Measurements from ENCODE around the gene FRY. TPM values are rescaled to one million over a fixed set of nuclear protein-coding genes. Genes with fewer than 3 reads are reported as not detected.

FRY gene
- total and polyA plus RNA-seq, 8 donors: 5.6 to 27.9 (median 21.1) TPM

- ATAC-seq (no peak), FAIRE-seq (no peak), DNase-seq (no peak)
- 28% methylated on average over 2 of the region's 2 CpGs for WGBS, 2 donors
- TF ChIP-seq CTCF (IDR thresholded peaks at IDR 0.05): no peak
- H3K4me3 ChIP-seq: no peak overlapping the region
- no peaks in the 10 kb centered on the region for H3K36me3 ChIP-seq
- intact Hi-C loops (cut with DNase I): no loop called here
- peaks cover 18 to 68% (median 65%) of the 10 kb centered on the region in 3 donors for H3K4me1 ChIP-seq
- H3K9me3 ChIP-seq: no peaks in the 10 kb centered on the region
- no peaks in the 10 kb centered on the region for H3K27me3 ChIP-seq
- peak overlapping the region in 2 of 4 donors; percentile 4 to 25 for H3K27ac ChIP-seq
Observed at GRCh38 chr13:32037471-32037870, 5.9 kb downstream of the FRY start.

GRCh38 chr13:32038343-32038742 is 6.8 kb downstream of the FRY start:
- Histone ChIP-seq H3K9me3 (no peaks in the 10 kb centered on the region), H3K36me3 (no peaks in the 10 kb centered on the region), H3K27me3 (no peaks in the 10 kb centered on the region), H3K4me1 (peaks cover 18 to 70% (median 63%) of the 10 kb centered on the region in 3 donors), H3K27ac (no peak overlapping the region), H3K4me3 (no peak overlapping the region)
- intact Hi-C loops (cut with DNase I): no loop called here
- ATAC-seq (no peak), DNase-seq (no peak), FAIRE-seq (no peak)
- no peak for TF ChIP-seq CTCF (IDR thresholded peaks at IDR 0.05)
- WGBS, 2 donors: 71 to 73% methylated on average over 5 of the region's 5 CpGs

GRCh38 chr13:32039056-32039455 is 7.5 kb downstream of the FRY start:
- peaks cover 18 to 66% (median 63%) of the 10 kb centered on the region in 3 donors for H3K4me1 ChIP-seq
- no peaks in the 10 kb centered on the region for H3K9me3 ChIP-seq
- H3K36me3 ChIP-seq: no peaks in the 10 kb centered on the region
- H3K27ac ChIP-seq: peak overlapping the region in 2 of 4 donors; percentile 48 to 63
- no peak for TF ChIP-seq CTCF (IDR thresholded peaks at IDR 0.05)
- H3K4me3 ChIP-seq: no peak overlapping the region
- intact Hi-C loops (cut with DNase I): no loop called here
- ATAC-seq (no peak), DNase-seq (no peak), FAIRE-seq (no peak)
- no peaks in the 10 kb centered on the region for H3K27me3 ChIP-seq

- FAIRE-seq: no peak
Observed at GRCh38 chr13:32039528-32039927, 8.0 kb downstream of the FRY start.

More at GRCh38 chr13:32039528-32039927, 8.0 kb downstream of the FRY start:
- Histone ChIP-seq H3K36me3 (no peaks in the 10 kb centered on the region), H3K4me3 (no peak overlapping the region), H3K27me3 (no peaks in the 10 kb centered on the region), H3K4me1 (peaks cover 18 to 65% (median 63%) of the 10 kb centered on the region in 3 donors), H3K9me3 (no peaks in the 10 kb centered on the region), H3K27ac (peak overlapping the region in 2 of 4 donors; percentile 48 to 63)
- ATAC-seq (no peak), DNase-seq (no peak)
- WGBS, 2 donors: 96 to 100% methylated on average over 1 of the region's 1 CpG
- TF ChIP-seq CTCF (IDR thresholded peaks at IDR 0.05): no peak
- intact Hi-C loops (cut with DNase I): no loop called here
